ENCODE results near the gene SATL1.
A peak's percentile ranks its signal among the peaks of the same experiment; 100 is the strongest.
"Not testable (repeated sequence)": the region's sequence is repeated elsewhere in the genome, so short reads cannot be mapped to it uniquely, and the experiment has no call there.

SATL1 gene

DNA sequence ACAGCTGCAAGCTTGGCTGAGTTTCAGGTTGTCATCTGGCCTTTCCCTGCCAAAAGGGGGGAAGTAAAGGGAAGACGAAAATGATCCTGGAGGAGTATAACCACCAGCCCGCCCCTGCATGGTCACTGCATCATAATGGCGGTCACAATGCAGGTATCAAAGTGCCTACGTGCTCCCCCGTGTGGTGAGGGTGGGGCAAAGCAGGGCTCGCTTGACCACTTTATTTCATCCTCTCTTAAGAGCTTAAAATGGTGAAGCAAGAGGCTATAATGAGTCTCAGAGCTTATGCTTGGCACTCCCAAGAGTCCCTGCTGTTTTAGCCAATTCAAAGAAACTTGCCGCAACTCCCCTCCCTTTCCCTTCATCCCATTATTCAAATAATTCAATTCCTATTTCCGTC is 134.3 kb downstream of the SATL1 start:
- no peak for DNase-seq

DNA sequence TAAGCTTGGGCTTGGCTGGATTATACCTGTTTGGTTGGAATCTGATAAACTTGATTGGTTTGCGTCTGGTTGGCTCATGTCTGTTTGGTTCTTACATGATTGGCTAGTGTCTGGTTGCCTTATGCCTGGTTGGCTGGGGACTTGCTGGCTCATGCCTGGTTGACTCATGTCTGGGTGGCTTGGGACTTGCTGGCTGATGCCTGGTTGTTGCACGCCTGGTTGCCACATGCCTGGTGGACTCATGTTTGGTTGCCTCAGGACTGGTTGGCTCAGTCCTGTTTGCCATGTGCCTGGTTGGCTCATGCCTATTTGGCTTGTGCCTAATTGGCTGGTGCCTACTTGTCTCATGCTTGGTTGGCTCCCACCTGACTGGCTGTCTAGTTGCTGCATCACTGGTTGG is 135.4 kb downstream of the SATL1 start:
- DNase-seq = no peak

GRCh38 chrX:85107407-85107806 is 136.2 kb downstream of the SATL1 start:
- DNase-seq = no peak

DNA sequence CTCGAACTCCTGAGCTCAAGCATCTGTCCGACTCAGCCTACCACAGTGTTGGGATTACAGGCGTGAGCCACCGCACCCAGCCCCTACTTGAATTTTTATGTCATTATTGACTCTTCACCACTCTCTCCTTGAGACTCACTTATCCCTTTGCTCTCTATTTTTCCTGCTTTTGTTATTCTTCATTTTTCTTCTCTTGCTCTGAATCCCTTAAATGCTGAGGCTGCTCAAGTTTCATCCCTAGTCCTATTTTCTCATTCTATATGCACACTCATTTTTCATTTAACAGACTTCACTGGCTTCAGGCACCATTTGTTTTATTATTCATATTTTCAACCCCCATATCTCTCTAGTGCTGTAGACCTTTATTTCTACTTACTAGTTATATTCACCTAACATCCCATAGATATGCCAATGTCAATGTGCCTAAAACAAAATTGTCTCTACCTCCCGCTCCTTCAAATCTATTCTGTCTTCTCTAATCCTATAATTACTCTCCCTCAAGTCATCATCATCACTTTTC is 154.2 kb downstream of the SATL1 start:
- no peak for DNase-seq

GRCh38 chrX:85084770-85085393 is 158.7 kb downstream of the SATL1 start:
- DNase-seq = peak; percentile 1

GRCh38 chrX:85077247-85077646 is 166.3 kb downstream of the SATL1 start:
- not testable (repeated sequence) for DNase-seq

DNA sequence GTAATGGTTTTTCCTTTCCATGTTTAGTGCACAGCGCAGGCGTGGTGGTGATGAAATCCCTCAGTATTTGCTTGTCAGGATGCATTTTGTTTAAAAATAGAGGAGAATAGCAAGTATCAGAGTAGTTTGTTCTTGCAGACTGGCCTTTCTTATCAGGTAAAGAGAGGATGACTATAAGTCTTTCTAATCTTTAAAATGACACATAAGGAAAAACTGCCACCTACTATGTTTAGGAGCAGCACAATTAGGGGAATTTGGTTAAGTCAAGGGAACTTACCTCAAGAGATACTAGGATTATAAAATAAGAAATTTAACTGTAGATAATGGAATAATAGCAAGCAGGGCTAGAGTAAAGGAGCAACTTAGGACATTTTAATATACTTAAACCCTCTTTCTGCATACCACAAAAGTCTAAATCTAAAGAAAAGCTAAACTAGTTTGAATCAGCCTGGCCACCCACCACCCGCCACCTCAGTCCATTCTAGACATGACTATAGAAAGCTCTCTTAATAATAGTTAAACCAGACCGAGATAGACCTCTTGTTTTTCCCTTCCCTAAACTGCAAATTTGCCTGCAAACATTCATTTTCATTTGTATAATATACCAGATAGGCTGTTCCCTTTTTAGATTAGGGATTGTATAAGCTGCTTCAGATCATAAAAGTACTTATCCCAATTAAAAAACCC is 177.9 kb downstream of the SATL1 start:
- DNase-seq = no peak

DNA sequence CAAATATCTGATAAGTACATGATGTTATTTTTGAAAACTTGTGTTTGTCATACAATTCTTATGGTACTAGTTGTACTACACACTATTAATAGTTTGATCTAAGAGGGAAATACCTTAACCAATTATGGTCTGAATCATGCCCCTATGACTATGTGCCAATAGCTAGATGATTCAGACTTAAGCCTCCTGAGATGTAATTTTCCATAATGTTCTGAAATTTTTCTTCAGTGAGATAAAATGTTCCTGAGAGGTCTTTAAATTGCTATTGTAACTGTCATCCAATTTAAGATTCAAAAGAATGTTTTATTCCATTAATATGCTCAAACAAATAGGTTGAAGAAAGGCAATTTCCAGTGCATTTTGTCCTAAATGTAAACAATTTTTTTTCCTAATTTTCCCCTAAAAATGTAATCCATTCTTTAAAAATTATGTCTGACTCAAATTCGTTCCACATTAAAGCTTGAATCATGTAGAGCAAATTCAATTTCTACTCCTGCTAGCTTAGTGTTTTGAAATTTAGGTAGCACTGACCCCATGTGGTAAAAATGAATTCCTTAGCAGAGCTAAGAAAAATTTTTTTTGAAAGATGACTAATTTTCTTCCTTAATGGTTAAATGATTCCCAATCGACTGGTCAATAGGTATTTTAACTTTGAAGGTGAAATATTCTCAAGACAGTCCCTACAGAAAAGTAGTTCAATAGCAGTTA is 190.8 kb downstream of the SATL1 start:
- peak; percentile 86 for DNase-seq

DNA sequence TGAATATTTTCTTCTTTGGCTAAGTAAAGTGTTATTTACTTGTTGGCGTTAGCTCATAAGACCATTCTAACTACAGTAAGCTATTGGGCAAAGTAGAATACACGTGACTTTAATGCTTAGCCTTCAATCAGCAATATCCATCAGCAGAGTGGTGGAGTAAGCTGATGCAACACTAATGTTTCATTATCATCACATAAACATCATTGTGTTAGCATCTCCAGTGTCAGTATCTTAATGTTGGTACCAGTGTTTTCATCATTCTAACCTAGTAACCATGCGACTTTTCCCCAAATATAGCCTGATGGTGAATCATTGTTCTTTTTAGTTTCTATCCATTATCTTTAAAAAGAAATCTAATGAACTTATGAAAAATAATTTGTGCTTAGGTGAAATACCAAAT is 191.4 kb downstream of the SATL1 start:
- DNase-seq = peak; percentile 49

- no peak for DNase-seq
These were observed 192.0 kb downstream of the SATL1 start for GRCh38 chrX:85051627-85052026.

Measured in fibroblast of skin of right quadriceps (primary cell).